Measurements from ENCODE around the gene CD27.

Gene CD27

DNA sequence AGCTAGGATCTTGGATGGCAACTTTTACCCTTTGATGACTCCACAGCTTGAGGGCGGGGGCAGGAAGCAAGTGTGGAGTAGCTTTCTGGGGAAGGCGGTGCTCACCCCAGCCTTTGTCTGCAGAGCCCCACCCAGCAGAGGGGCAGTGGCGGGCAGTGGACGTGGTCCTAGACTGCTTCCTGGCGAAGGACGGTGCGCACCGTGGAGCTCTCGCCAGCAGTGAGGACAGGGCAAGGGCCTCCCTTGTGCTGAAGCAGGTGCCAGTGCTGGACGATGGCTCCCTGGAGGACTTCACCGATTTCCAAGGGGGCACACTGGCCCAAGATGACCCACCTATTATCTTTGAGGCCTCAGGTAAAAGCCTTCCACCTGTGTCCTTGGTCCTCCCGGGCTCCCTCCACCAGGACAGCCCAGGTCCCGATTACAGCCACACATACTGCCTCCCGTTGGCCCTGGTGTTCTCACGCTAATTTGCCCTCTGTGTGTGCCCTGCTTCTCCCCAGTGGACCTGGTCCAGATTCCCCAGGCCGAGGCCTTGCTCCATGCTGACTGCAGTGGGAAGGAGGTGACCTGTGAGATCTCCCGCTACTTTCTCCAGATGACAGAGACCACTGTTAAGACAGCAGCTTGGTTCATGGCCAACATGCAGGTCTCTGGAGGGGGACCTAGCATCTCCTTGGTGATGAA lies 8.3 kb downstream of the CD27 start:
- TF ChIP-seq ZNF645 (tag by site-specific recombination; IDR thresholded peaks at IDR 0.05) (no peak), ZNF623 (tag by site-specific recombination; IDR thresholded peaks at IDR 0.05) (no peak), ZNF121 (tag by site-specific recombination; IDR thresholded peaks at IDR 0.05) (no peak), ZNF223 (tag by site-specific recombination; IDR thresholded peaks at IDR 0.05) (no peak), ZBTB20 (tag by site-specific recombination; IDR thresholded peaks at IDR 0.05) (no peak), ZNF558 (tag by site-specific recombination; IDR thresholded peaks at IDR 0.05) (no peak)
- ChIA-PET POLR2A (interaction anchor here (0.8 to 2.4 kb wide), 2 partner anchors 17 to 18 kb away, joined by 3 to 7 read pairs; partner anchors contain the start of gene VAMP1), CTCF (interaction anchor here (0.7 to 2.4 kb wide), 5 partner anchors 10 to 257 kb away, joined by 3 to 12 read pairs (median 3); no protein-coding TSS in a partner anchor)
- Histone ChIP-seq H3K4me3 (ENCODE audit: low read depth, low read length) (no peak overlapping the region), H3K27ac (ENCODE audit: extremely low read depth, low read depth, low read length) (no peak overlapping the region), H3K4me1 (ENCODE audit: control insufficient read depth, insufficient read depth, low read length) (no peaks in the 10 kb centered on the region), H3K9me3 (ENCODE audit: control insufficient read depth, insufficient read depth, low read depth, low read length) (no peaks in the 10 kb centered on the region), H3K36me3 (ENCODE audit: control insufficient read depth in 2 of 2, insufficient read depth in 1 of 2, low read length in 2 of 2) (peaks cover 0 to 3% of the 10 kb centered on the region in 2 experiments; a peak in 1 of 3 replicates)

- Histone ChIP-seq H3K9me3 (ENCODE audit: control insufficient read depth, insufficient read depth, low read depth, low read length) (no peaks in the 10 kb centered on the region), H3K4me3 (ENCODE audit: low read depth, low read length) (no peak overlapping the region), H3K27ac (ENCODE audit: extremely low read depth, low read depth, low read length) (no peak overlapping the region), H3K4me1 (ENCODE audit: control insufficient read depth, insufficient read depth, low read length) (no peaks in the 10 kb centered on the region), H3K36me3 (ENCODE audit: control insufficient read depth in 2 of 2, insufficient read depth in 1 of 2, low read length in 2 of 2) (peaks cover 0 to 33% of the 10 kb centered on the region in 2 experiments; a peak in 1 of 3 replicates)
- ChIA-PET CTCF (interaction anchor here (0.7 to 2.8 kb wide), 3 partner anchors 8 to 15 kb away, joined by 3 to 28 read pairs (median 4); no protein-coding TSS in a partner anchor), POLR2A (interaction anchor here (0.9 to 1.9 kb wide), 2 partner anchors 9 to 13 kb away, joined by 3 to 8 read pairs; partner anchors contain the start of gene VAMP1)
- TF ChIP-seq ZNF449 (tag by site-specific recombination; IDR thresholded peaks at IDR 0.05), result no peak
- no peak for TF ChIP-seq ZBTB6 (tag by site-specific recombination; IDR thresholded peaks at IDR 0.05)
- no peak for TF ChIP-seq SP2 (tag by site-specific recombination; IDR thresholded peaks at IDR 0.05)
- no peak for TF ChIP-seq ZNF548 (tag by site-specific recombination; IDR thresholded peaks at IDR 0.05)
- TF ChIP-seq, protein P1, sequence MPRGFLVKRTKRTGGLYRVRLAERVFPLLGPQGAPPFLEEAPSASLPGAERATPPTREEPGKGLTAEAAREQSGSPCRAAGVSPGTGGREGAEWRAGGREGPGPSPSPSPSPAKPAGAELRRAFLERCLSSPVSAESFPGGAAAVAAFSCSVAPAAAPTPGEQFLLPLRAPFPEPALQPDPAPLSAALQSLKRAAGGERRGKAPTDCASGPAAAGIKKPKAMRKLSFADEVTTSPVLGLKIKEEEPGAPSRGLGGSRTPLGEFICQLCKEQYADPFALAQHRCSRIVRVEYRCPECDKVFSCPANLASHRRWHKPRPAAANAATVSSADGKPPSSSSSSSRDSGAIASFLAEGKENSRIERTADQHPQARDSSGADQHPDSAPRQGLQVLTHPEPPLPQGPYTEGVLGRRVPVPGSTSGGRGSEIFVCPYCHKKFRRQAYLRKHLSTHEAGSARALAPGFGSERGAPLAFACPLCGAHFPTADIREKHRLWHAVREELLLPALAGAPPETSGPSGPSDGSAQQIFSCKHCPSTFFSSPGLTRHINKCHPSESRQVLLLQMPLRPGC (tag by site-specific recombination; IDR thresholded peaks at IDR 0.05), result no peak
- no peak for TF ChIP-seq ZBTB7A (tag by site-specific recombination; IDR thresholded peaks at IDR 0.05; ENCODE audit: low read depth)
Observed at GRCh38 chr12:6457220-6457945, 12.6 kb downstream of the CD27 start.
